Fibroblast of skin of right biceps (primary cell): ENCODE measurements around the gene NAPSA.
"Not testable (repeated sequence)": the region's sequence is repeated elsewhere in the genome, so short reads cannot be mapped to it uniquely, and the experiment has no call there.

Source experiments
- DNase-seq: peaks from one replicate; pipeline ENCODE4 v3.0.0-alpha.2; 2013

The NAPSA gene

GRCh38 chr19:50365434-50366306 is at the start of gene NAPSA:
NAPSA (minus strand) TSS chr19:50365639; CDS start chr19:50365621, 18 bp downstream.
- no peak for DNase-seq

GRCh38 chr19:50413531-50413930 is 48.1 kb upstream of the NAPSA start:
- no peak for DNase-seq

- no peak for DNase-seq
Observed at GRCh38 chr19:50413096-50413495, 47.7 kb upstream of the NAPSA start.

GRCh38 chr19:50412419-50412818 is 47.0 kb upstream of the NAPSA start:
- DNase-seq, result no peak

- no peak for DNase-seq
Observed at GRCh38 chr19:50410109-50410508, 44.7 kb upstream of the NAPSA start.

GRCh38 chr19:50409347-50409746 is 43.9 kb upstream of the NAPSA start:
- DNase-seq, result no peak

- DNase-seq, result no peak
Observed at GRCh38 chr19:50406829-50407228, 41.4 kb upstream of the NAPSA start.

- DNase-seq, result no peak
Observed at GRCh38 chr19:50406156-50406820, 40.8 kb upstream of the NAPSA start.

GRCh38 chr19:50402544-50403301 is 37.3 kb upstream of the NAPSA start:
- DNase-seq, result no peak

- no peak for DNase-seq
Observed at GRCh38 chr19:50401605-50402450, 36.4 kb upstream of the NAPSA start.

- DNase-seq, result no peak
Observed at GRCh38 chr19:50399368-50399745, 33.9 kb upstream of the NAPSA start.

- DNase-seq, result no peak
Observed at GRCh38 chr19:50398675-50399367, 33.4 kb upstream of the NAPSA start.

GRCh38 chr19:50394017-50394416 is 28.6 kb upstream of the NAPSA start:
- DNase-seq, result no peak

GRCh38 chr19:50393589-50393988 is 28.1 kb upstream of the NAPSA start:
- DNase-seq, result no peak

GRCh38 chr19:50392759-50393158 is 27.3 kb upstream of the NAPSA start:
- no peak for DNase-seq

- DNase-seq, result not testable (repeated sequence)
Observed at GRCh38 chr19:50390952-50391351, 25.5 kb upstream of the NAPSA start.

- DNase-seq, result not testable (repeated sequence)
Observed at GRCh38 chr19:50390295-50390694, 24.9 kb upstream of the NAPSA start.

GRCh38 chr19:50387868-50388245 is 22.4 kb upstream of the NAPSA start:
- no peak for DNase-seq

GRCh38 chr19:50387176-50387867 is 21.9 kb upstream of the NAPSA start:
- DNase-seq, result peak; percentile 25

- DNase-seq, result peak; percentile 24
Observed at GRCh38 chr19:50384685-50385535, 19.5 kb upstream of the NAPSA start.
